HepG2 (cell line): ENCODE results near the gene DHX8. TPM values are rescaled to one million over a fixed set of nuclear protein-coding genes. Genes with fewer than 3 reads are reported as not detected.

ENCODE experiments used
- BRCA1 ChIP-seq: sonication (generic); formaldehyde crosslinking; IDR thresholded peaks from 2 replicates; pipeline ENCODE4 v1.4.0; 2020; ENCODE audit warnings: missing genetic modification reagents
- HHEX ChIP-seq: IDR thresholded peaks from 2 replicates; pipeline ENCODE4 v1.6.1; 2016; ENCODE audit warnings: control low read depth
- SOX6 ChIP-seq, 2 experiments: fragments of 450-650 bp in 1 of 2; sonication (generic) in 1 of 2; formaldehyde crosslinking in 1 of 2; IDR thresholded peaks; 2 replicates each; pipeline versions ENCODE4 v1.4.0 to v1.6.1; 2017 to 2020; ENCODE audit warnings: antibody characterized with exemption in 1 of 2, mild to moderate bottlenecking in 1 of 2, missing genetic modification reagents in 1 of 2
- SUZ12 ChIP-seq: fragments of 150-350 bp; IDR thresholded peaks from 2 replicates; pipeline ENCODE4 v1.6.1; 2014; ENCODE audit warnings: low read depth, low read length
- TBP ChIP-seq: sonication (generic); formaldehyde crosslinking; IDR thresholded peaks from 2 replicates; pipeline ENCODE4 v1.5.0; 2020; ENCODE audit warnings: missing genetic modification reagents
- THYN1 ChIP-seq: sonication (generic); formaldehyde crosslinking; IDR thresholded peaks from 2 replicates; pipeline ENCODE4 v1.8.1; 2023; ENCODE audit warnings: low read depth, mild to moderate bottlenecking, moderate library complexity, missing genetic modification reagents, borderline replicate concordance
- U2AF1 ChIP-seq: fragments of 200-400 bp; formaldehyde crosslinking; optimal IDR thresholded peaks from 2 replicates; pipeline ENCODE3; 2017; ENCODE audit warnings: mild to moderate bottlenecking, low read depth, low read length
- ZNF180 ChIP-seq: sonication (generic); formaldehyde crosslinking; IDR thresholded peaks from 2 replicates; pipeline ENCODE4 v1.4.0; 2020; ENCODE audit warnings: low read depth, missing genetic modification reagents, borderline replicate concordance
- ZNF282 ChIP-seq: fragments of 450-650 bp; IDR thresholded peaks from 2 replicates; pipeline ENCODE4 v1.6.1; 2018; ENCODE audit not compliant: partially characterized antibody
- polyA plus RNA-seq, 8 experiments: library from polyadenylated mRNA; depleted of rRNA in 3 of 8; stranded (reverse) in 7 of 8; unstranded in 1 of 8; fragments of >200 nt; fragmentation: Illumina TruSeq in 4 of 8; extraction: Trizol in 4 of 8; gene quantifications; 2 replicates each; pipeline versions ENCODE4 v1.2.1 to v1.2.3, GENCODE V29; 2011 to 2016; ENCODE audit warnings: low read depth in 4 of 8, missing spikeins in 1 of 8, mixed read lengths in 1 of 8; ENCODE audit not compliant: insufficient read depth in 1 of 8
- total RNA-seq, 5 experiments: library from RNA; depleted of rRNA; stranded (reverse); fragments of >200 nt; fragmentation: Illumina TruSeq; extraction: Trizol; gene quantifications; 2 replicates each; pipeline ENCODE4 v1.2.3, GENCODE V29; 2016; ENCODE audit warnings: low read depth in 1 of 5
- TF ChIP-seq, protein P1 (sequence below), 2 experiments: sonication (generic) in 1 of 2; formaldehyde crosslinking in 1 of 2; IDR thresholded peaks; 2 replicates each; pipeline versions ENCODE4 v1.6.1 to v1.9.0; 2014 to 2022; ENCODE audit warnings: antibody characterized with exemption in 1 of 2, borderline replicate concordance in 1 of 2, inconsistent platforms in 1 of 2, low read depth in 1 of 2, missing genetic modification reagents in 1 of 2
- TF ChIP-seq, protein P2 (sequence below): sonication (generic); formaldehyde crosslinking; IDR thresholded peaks from 2 replicates; pipeline ENCODE4 v1.9.0; 2021; ENCODE audit warnings: mild to moderate bottlenecking, missing genetic modification reagents
- TF ChIP-seq, protein P3 (sequence below): sonication (generic); formaldehyde crosslinking; IDR thresholded peaks from 2 replicates; pipeline ENCODE4 v1.5.0; 2020; ENCODE audit warnings: missing genetic modification reagents
- TF ChIP-seq, protein P4 (sequence below): sonication (generic); formaldehyde crosslinking; conservative IDR thresholded peaks from 2 replicates; pipeline ENCODE4 v1.8.1; 2023; ENCODE audit warnings: missing genetic modification reagents

The DHX8 gene
- total and polyA plus RNA-seq, 2 of the 13 experiments (the other 11 are each of a cell fraction or from before 2014, with no cell fraction given): 24.8 to 48.9 TPM

DNA sequence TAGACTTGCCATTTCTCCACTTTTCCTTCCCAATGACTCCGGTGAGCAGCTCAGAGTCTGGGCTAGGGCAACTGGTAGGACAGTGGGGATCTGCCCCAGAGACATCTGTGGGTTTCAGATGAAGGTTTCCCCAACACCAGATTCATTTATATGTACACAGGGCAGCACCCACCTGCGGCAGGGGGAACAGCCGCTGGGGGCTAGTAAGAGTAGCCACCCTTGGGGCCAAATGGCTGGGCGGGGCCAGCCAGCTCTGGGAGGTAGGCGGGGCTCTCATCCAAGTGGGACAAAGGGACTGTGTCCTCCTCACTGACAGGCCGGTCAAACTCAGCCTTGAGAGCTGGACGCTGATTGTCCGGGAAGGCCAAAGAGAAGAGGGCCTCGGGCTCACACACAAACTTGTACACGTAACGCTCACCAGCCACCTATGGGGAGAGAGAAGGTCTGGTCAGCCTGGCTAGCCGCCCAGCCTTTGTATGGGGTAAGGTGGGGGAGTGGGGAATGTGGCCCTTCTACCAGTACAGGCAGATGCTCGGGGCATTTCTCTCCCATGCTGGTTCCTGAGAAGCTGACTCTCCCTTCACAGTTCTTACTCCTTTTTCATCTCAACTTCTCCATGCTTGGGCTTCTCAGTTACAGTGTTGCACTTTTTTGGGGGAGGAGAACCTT, 44.7 kb downstream of the DHX8 start (continued):
- TF ChIP-seq, protein P1, sequence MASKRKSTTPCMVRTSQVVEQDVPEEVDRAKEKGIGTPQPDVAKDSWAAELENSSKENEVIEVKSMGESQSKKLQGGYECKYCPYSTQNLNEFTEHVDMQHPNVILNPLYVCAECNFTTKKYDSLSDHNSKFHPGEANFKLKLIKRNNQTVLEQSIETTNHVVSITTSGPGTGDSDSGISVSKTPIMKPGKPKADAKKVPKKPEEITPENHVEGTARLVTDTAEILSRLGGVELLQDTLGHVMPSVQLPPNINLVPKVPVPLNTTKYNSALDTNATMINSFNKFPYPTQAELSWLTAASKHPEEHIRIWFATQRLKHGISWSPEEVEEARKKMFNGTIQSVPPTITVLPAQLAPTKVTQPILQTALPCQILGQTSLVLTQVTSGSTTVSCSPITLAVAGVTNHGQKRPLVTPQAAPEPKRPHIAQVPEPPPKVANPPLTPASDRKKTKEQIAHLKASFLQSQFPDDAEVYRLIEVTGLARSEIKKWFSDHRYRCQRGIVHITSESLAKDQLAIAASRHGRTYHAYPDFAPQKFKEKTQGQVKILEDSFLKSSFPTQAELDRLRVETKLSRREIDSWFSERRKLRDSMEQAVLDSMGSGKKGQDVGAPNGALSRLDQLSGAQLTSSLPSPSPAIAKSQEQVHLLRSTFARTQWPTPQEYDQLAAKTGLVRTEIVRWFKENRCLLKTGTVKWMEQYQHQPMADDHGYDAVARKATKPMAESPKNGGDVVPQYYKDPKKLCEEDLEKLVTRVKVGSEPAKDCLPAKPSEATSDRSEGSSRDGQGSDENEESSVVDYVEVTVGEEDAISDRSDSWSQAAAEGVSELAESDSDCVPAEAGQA (IDR thresholded peaks at IDR 0.05; ENCODE audit: low read depth): peak; percentile 59; the same call in 1 of the 2 replicates
- TF ChIP-seq, protein P1 (CRISPR knock-in tag; IDR thresholded peaks at IDR 0.05; ENCODE audit: borderline replicate concordance): no peak
- no peak for TF ChIP-seq ZNF282
- TF ChIP-seq, protein P2, sequence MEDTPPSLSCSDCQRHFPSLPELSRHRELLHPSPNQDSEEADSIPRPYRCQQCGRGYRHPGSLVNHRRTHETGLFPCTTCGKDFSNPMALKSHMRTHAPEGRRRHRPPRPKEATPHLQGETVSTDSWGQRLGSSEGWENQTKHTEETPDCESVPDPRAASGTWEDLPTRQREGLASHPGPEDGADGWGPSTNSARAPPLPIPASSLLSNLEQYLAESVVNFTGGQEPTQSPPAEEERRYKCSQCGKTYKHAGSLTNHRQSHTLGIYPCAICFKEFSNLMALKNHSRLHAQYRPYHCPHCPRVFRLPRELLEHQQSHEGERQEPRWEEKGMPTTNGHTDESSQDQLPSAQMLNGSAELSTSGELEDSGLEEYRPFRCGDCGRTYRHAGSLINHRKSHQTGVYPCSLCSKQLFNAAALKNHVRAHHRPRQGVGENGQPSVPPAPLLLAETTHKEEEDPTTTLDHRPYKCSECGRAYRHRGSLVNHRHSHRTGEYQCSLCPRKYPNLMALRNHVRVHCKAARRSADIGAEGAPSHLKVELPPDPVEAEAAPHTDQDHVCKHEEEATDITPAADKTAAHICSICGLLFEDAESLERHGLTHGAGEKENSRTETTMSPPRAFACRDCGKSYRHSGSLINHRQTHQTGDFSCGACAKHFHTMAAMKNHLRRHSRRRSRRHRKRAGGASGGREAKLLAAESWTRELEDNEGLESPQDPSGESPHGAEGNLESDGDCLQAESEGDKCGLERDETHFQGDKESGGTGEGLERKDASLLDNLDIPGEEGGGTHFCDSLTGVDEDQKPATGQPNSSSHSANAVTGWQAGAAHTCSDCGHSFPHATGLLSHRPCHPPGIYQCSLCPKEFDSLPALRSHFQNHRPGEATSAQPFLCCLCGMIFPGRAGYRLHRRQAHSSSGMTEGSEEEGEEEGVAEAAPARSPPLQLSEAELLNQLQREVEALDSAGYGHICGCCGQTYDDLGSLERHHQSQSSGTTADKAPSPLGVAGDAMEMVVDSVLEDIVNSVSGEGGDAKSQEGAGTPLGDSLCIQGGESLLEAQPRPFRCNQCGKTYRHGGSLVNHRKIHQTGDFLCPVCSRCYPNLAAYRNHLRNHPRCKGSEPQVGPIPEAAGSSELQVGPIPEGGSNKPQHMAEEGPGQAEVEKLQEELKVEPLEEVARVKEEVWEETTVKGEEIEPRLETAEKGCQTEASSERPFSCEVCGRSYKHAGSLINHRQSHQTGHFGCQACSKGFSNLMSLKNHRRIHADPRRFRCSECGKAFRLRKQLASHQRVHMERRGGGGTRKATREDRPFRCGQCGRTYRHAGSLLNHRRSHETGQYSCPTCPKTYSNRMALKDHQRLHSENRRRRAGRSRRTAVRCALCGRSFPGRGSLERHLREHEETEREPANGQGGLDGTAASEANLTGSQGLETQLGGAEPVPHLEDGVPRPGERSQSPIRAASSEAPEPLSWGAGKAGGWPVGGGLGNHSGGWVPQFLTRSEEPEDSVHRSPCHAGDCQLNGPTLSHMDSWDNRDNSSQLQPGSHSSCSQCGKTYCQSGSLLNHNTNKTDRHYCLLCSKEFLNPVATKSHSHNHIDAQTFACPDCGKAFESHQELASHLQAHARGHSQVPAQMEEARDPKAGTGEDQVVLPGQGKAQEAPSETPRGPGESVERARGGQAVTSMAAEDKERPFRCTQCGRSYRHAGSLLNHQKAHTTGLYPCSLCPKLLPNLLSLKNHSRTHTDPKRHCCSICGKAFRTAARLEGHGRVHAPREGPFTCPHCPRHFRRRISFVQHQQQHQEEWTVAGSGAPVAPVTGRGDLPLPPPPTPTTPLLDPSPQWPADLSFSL: peak; percentile 62; the same call in 1 of the 2 replicates
- TF ChIP-seq ZNF180 (CRISPR knock-in tag): no peak
- TF ChIP-seq SOX6 (IDR thresholded peaks at IDR 0.05): no peak
- TF ChIP-seq SOX6 (CRISPR knock-in tag; IDR thresholded peaks at IDR 0.05): peak; percentile 87
- TF ChIP-seq BRCA1 (CRISPR knock-in tag): peak; percentile 35; the same call in 1 of the 2 replicates
- no peak for TF ChIP-seq HHEX (CRISPR knock-in tag)
- TF ChIP-seq, protein P3, sequence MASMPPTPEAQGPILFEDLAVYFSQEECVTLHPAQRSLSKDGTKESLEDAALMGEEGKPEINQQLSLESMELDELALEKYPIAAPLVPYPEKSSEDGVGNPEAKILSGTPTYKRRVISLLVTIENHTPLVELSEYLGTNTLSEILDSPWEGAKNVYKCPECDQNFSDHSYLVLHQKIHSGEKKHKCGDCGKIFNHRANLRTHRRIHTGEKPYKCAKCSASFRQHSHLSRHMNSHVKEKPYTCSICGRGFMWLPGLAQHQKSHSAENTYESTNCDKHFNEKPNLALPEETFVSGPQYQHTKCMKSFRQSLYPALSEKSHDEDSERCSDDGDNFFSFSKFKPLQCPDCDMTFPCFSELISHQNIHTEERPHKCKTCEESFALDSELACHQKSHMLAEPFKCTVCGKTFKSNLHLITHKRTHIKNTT (CRISPR knock-in tag): no peak
- peak; percentile 57 for TF ChIP-seq U2AF1
- TF ChIP-seq THYN1 (CRISPR knock-in tag): no peak
- TF ChIP-seq TBP (CRISPR knock-in tag): no peak
- no peak for TF ChIP-seq SUZ12
- TF ChIP-seq, protein P4, sequence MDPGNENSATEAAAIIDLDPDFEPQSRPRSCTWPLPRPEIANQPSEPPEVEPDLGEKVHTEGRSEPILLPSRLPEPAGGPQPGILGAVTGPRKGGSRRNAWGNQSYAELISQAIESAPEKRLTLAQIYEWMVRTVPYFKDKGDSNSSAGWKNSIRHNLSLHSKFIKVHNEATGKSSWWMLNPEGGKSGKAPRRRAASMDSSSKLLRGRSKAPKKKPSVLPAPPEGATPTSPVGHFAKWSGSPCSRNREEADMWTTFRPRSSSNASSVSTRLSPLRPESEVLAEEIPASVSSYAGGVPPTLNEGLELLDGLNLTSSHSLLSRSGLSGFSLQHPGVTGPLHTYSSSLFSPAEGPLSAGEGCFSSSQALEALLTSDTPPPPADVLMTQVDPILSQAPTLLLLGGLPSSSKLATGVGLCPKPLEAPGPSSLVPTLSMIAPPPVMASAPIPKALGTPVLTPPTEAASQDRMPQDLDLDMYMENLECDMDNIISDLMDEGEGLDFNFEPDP (CRISPR knock-in tag): no peak
